AG10803 (cell line): ENCODE data around the gene ANOS1.

Source experiments
- DNase-seq: peaks from one replicate; pipeline ENCODE4 v3.0.0; 2010; ENCODE audit warnings: low read depth
- H3K4me3 ChIP-seq: 2 replicates; pipeline ENCODE4 v1.5.1; 2011; ENCODE audit warnings: mild to moderate bottlenecking, low read length, control low read depth
- TF ChIP-seq, protein P1 (sequence below): conservative IDR thresholded peaks from 2 replicates; pipeline ENCODE4 v1.5.1; 2011; ENCODE audit warnings: mild to moderate bottlenecking, low read length, control low read depth, inconsistent platforms

The ANOS1 gene

GRCh38 chrX:8632924-8633323 lies 99.0 kb downstream of the ANOS1 start:
- TF ChIP-seq, protein P1, sequence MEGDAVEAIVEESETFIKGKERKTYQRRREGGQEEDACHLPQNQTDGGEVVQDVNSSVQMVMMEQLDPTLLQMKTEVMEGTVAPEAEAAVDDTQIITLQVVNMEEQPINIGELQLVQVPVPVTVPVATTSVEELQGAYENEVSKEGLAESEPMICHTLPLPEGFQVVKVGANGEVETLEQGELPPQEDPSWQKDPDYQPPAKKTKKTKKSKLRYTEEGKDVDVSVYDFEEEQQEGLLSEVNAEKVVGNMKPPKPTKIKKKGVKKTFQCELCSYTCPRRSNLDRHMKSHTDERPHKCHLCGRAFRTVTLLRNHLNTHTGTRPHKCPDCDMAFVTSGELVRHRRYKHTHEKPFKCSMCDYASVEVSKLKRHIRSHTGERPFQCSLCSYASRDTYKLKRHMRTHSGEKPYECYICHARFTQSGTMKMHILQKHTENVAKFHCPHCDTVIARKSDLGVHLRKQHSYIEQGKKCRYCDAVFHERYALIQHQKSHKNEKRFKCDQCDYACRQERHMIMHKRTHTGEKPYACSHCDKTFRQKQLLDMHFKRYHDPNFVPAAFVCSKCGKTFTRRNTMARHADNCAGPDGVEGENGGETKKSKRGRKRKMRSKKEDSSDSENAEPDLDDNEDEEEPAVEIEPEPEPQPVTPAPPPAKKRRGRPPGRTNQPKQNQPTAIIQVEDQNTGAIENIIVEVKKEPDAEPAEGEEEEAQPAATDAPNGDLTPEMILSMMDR = no peak
- no peak for DNase-seq
- H3K4me3 ChIP-seq = no peak overlapping the region

DNA sequence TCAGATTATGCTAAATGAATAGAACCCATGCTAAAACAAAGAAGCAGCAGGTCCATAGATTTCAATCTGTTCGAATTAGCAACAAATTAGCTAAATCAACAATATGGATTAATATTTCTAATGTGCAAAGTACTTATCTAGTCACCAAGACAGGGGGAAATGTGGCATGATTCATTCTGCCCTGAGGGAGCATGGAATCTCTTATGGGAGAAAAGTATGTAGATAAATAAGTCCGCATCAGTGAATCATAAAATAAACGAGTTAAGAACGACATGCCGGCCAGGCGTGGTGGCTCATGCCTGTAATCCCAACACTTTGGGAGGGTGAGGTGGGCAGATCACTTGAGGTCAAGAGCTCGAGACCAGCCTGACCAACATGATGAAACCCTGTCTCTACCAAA lies 102.1 kb downstream of the ANOS1 start:
- no peak for DNase-seq
- TF ChIP-seq, protein P1 = no peak
- no peak overlapping the region for H3K4me3 ChIP-seq

DNA sequence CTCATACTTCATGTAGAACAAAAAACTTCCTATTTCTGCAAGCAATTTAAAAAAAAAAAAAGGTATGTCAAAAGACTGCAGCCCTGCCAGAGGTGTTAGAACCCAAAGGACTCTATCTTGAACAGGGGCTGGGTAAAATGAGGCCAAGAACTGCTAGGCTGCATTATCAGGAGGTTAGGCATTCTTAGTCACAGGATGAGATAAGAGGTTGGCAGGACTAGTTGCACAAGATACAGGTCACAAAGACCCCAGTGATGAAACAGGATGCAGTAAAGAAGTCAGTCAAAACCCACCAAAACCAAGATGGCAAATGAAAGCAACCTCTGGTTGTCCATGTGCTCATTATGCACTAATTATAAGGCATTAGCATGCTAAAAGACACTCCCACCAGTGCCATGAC lies 104.1 kb downstream of the ANOS1 start:
- TF ChIP-seq, protein P1 = no peak
- no peak for DNase-seq
- no peak overlapping the region for H3K4me3 ChIP-seq

DNA sequence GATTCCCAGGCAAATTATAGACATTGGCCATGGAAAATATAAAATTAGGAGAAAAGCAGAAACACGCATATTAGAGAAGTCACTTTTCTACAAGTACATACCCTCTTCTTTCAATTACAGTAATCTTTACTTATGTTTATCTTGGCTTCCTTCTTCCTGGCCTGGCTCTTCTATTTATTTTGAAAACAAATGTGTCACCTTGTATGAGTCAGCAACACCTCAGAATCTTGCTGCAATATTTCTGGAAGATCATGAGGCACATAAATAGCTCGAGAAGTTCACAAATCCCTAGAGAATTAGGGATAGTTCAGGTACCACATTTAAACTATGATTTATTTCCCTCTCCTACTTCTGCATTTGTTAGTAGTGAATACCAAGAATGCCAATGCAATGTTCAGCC lies 124.6 kb downstream of the ANOS1 start:
- DNase-seq = no peak
- TF ChIP-seq, protein P1 = no peak
- no peak overlapping the region for H3K4me3 ChIP-seq

GRCh38 chrX:8604131-8604530 lies 127.8 kb downstream of the ANOS1 start:
- no peak overlapping the region for H3K4me3 ChIP-seq
- TF ChIP-seq, protein P1 = no peak
- DNase-seq = no peak

GRCh38 chrX:8591501-8591900 lies 140.4 kb downstream of the ANOS1 start:
- H3K4me3 ChIP-seq = no peak overlapping the region

GRCh38 chrX:8586953-8587352 lies 145.0 kb downstream of the ANOS1 start:
- no peak overlapping the region for H3K4me3 ChIP-seq
- TF ChIP-seq, protein P1 = no peak
- no peak for DNase-seq

More at GRCh38 chrX:8591501-8591900, 140.4 kb downstream of the ANOS1 start:
- TF ChIP-seq, protein P1 = no peak
- DNase-seq = no peak
